Mesenchymal stem cell (in vitro differentiated cells and primary cell): Measurements from ENCODE around the gene HOXA5.

Source experiments
- DNase-seq: peaks from one replicate; pipeline ENCODE4 v3.0.0-alpha.2; 2013
- H2AFZ ChIP-seq: one replicate; pipeline ENCODE4 v1.6.1; 2013; ENCODE audit warnings: low read depth, mild to moderate bottlenecking, control low read depth, inconsistent platforms, low read length, moderate library complexity
- H2AK5ac ChIP-seq: 2 replicates; pipeline ENCODE4 v1.6.1; 2013; ENCODE audit warnings: low read length, moderate library complexity, mild to moderate bottlenecking, inconsistent platforms; ENCODE audit not compliant: severe bottlenecking
- H2BK120ac ChIP-seq: one replicate; pipeline ENCODE4 v1.6.1; 2013; ENCODE audit warnings: low read depth, mild to moderate bottlenecking, inconsistent platforms, low read length, moderate library complexity
- H2BK12ac ChIP-seq, 2 experiments: one replicate each; pipeline ENCODE4 v1.6.1; 2013; ENCODE audit warnings: inconsistent platforms in 2 of 2, low read length in 2 of 2, mild to moderate bottlenecking in 2 of 2, moderate library complexity in 2 of 2, control low read depth in 1 of 2
- H2BK15ac ChIP-seq: one replicate; pipeline ENCODE4 v1.6.1; 2013; ENCODE audit warnings: mild to moderate bottlenecking, low read depth, inconsistent platforms; ENCODE audit not compliant: poor library complexity, severe bottlenecking
- H2BK5ac ChIP-seq: 2 replicates; pipeline ENCODE4 v1.6.1; 2013; ENCODE audit warnings: low read depth, mild to moderate bottlenecking, low read length, control low read depth, inconsistent platforms; ENCODE audit not compliant: poor library complexity, severe bottlenecking
- H3K14ac ChIP-seq, 2 experiments: one replicate each; pipeline ENCODE4 v1.6.1; 2013; ENCODE audit warnings: inconsistent platforms in 2 of 2, low read length in 2 of 2, control low read depth in 1 of 2, mild to moderate bottlenecking in 1 of 2, moderate library complexity in 1 of 2
- H3K18ac ChIP-seq, 2 experiments: one replicate each; pipeline ENCODE4 v1.6.1; 2013; ENCODE audit warnings: inconsistent platforms in 2 of 2, low read length in 2 of 2, control low read depth in 1 of 2, low read depth in 1 of 2, mild to moderate bottlenecking in 1 of 2
- H3K23ac ChIP-seq, 2 experiments: one replicate each; pipeline ENCODE4 v1.6.1; 2013; ENCODE audit warnings: inconsistent platforms in 2 of 2, low read length in 2 of 2, mild to moderate bottlenecking in 2 of 2, moderate library complexity in 2 of 2, control low read depth in 1 of 2
- H3K27ac ChIP-seq: 2 replicates; pipeline ENCODE4 v1.5.1; 2013; ENCODE audit warnings: mild to moderate bottlenecking, moderate library complexity, low read length, control low read depth, inconsistent platforms; ENCODE audit not compliant: poor library complexity, severe bottlenecking
- H3K27me3 ChIP-seq, 2 experiments: 2 replicates each; pipeline versions ENCODE4 v1.6.1 to v1.7.0; 2013; ENCODE audit warnings: low read length in 2 of 2, mild to moderate bottlenecking in 2 of 2, moderate library complexity in 2 of 2, control low read depth in 1 of 2, inconsistent platforms in 1 of 2; ENCODE audit not compliant: control insufficient read depth in 1 of 2, insufficient read depth in 1 of 2
- H3K36me3 ChIP-seq, 2 experiments: 2 replicates each; pipeline versions ENCODE4 v1.6.1 to v1.7.0; 2013; ENCODE audit warnings: low read length in 2 of 2, control low read depth in 1 of 2, inconsistent platforms in 1 of 2, low read depth in 1 of 2, mild to moderate bottlenecking in 1 of 2; ENCODE audit not compliant: insufficient read depth in 2 of 2, control insufficient read depth in 1 of 2
- H3K4ac ChIP-seq, 2 experiments: one replicate each; pipeline ENCODE4 v1.6.1; 2013; ENCODE audit warnings: inconsistent platforms in 2 of 2, low read length in 2 of 2, mild to moderate bottlenecking in 2 of 2, moderate library complexity in 2 of 2, control low read depth in 1 of 2, low read depth in 1 of 2
- H3K4me1 ChIP-seq: 2 replicates; pipeline ENCODE4 v1.6.1; 2013; ENCODE audit warnings: low read depth, low read length, control low read depth; ENCODE audit not compliant: control insufficient read depth, insufficient read depth
- H3K4me2 ChIP-seq: 2 replicates; pipeline ENCODE4 v1.6.1; 2013; ENCODE audit warnings: low read length, mild to moderate bottlenecking, inconsistent platforms; ENCODE audit not compliant: poor library complexity, severe bottlenecking
- H3K4me3 ChIP-seq, 2 experiments: 2 replicates each; pipeline versions ENCODE4 v1.5.1 to v1.7.0; 2013; ENCODE audit warnings: low read length in 2 of 2, mild to moderate bottlenecking in 2 of 2, control low read depth in 1 of 2, low read depth in 1 of 2; ENCODE audit not compliant: insufficient read depth in 1 of 2
- H3K79me1 ChIP-seq: replicated peaks from 2 replicates; pipeline ENCODE4 v1.6.1; 2013; ENCODE audit warnings: mild to moderate bottlenecking, control low read depth, low read length, inconsistent platforms; ENCODE audit not compliant: poor library complexity, severe bottlenecking
- H3K9ac ChIP-seq: 2 replicates; pipeline ENCODE4 v1.7.0; 2013; ENCODE audit warnings: mild to moderate bottlenecking, low read length, moderate library complexity
- H3K9me3 ChIP-seq: 2 replicates; pipeline ENCODE4 v1.7.0; 2013; ENCODE audit warnings: mild to moderate bottlenecking, low read length; ENCODE audit not compliant: control insufficient read depth
- H4K8ac ChIP-seq: one replicate; pipeline ENCODE4 v1.6.1; 2013; ENCODE audit warnings: inconsistent platforms, mild to moderate bottlenecking, low read length, moderate library complexity
- H4K91ac ChIP-seq: one replicate; pipeline ENCODE4 v1.6.1; 2013; ENCODE audit warnings: mild to moderate bottlenecking, low read length, inconsistent platforms
- WGBS: methylation state at CpG from one replicate; pipeline ENCODE4 v1.1.7; 2013; ENCODE audit warnings: mixed read lengths; 5-methylcytosine and 5-hydroxymethylcytosine counted together

HOXA5 gene

DNA sequence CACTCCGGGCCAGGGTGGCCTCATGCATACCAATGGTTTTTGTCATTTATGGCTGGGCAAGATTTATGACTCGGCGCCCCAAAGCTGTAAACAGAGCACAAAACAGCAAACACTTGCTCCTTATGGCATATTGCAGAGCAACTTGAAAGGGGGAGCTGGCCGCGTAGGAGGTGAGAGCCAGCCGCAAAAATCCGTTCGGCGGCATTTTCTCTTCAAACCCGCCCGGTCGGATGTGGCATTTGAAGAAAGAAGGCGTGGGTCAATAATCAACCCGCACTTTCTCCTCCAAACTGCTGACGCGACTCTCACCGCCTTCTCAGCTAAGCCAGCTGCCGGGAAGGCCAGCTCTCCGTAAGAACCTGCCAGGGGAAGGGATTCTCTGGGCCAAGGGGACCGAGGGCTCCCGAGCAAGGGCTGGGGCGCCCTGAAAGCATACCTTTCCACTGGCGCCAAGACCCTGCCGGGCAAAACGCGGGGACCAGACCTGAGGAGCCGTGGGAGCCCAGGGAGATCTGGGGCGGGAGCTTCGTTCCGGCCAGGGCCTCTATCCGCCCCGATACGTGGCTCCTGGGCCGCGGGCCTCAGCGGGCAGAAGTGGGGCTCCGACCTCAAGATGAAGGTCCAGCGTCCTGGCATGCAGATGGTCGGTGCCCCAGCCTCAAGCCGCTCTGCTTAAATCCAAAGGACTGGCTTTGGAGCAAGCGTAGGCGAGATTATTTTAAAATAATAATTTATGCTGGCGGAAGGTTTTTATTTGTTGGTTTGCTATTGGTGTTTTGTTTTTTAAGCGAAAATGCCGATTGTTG is 28.1 kb downstream of the HOXA5 start:
- peak overlapping the region; percentile 3 for H4K8ac ChIP-seq
- no peak overlapping the region for H2BK15ac ChIP-seq
- H3K4me1 ChIP-seq, result peaks cover 3% of the 10 kb centered on the region
- H3K4me2 ChIP-seq, result peak overlapping the region; percentile 72
- H3K79me1 ChIP-seq, result no peaks in the 10 kb centered on the region
- H2AFZ ChIP-seq, result no peak overlapping the region
- peak overlapping the region; percentile 99 for H3K27ac ChIP-seq
- peak overlapping the region; percentile 53 for H2AK5ac ChIP-seq
- no peaks in the 10 kb centered on the region for H3K27me3 ChIP-seq
- no peak overlapping the region for H2BK120ac ChIP-seq
- DNase-seq, result peak; percentile 58
- H3K4ac ChIP-seq, result no peak overlapping the region
- peaks cover 16 to 17% of the 10 kb centered on the region in 2 experiments for H3K36me3 ChIP-seq
- H3K14ac ChIP-seq, result no peak overlapping the region
- peak overlapping the region; percentile 78 for H3K9ac ChIP-seq
- peak overlapping the region in 1 of 2 experiments; percentile 34 for H3K18ac ChIP-seq
- H3K4me3 ChIP-seq, result peak overlapping the region; percentile 69 to 78
- 1% methylated on average over 42 of the region's 45 CpGs for WGBS
- H3K23ac ChIP-seq, result no peak overlapping the region
- H2BK5ac ChIP-seq, result peak overlapping the region; percentile 96
- no peak overlapping the region for H4K91ac ChIP-seq
- no peaks in the 10 kb centered on the region for H3K9me3 ChIP-seq
- H2BK12ac ChIP-seq, result no peak overlapping the region

DNA sequence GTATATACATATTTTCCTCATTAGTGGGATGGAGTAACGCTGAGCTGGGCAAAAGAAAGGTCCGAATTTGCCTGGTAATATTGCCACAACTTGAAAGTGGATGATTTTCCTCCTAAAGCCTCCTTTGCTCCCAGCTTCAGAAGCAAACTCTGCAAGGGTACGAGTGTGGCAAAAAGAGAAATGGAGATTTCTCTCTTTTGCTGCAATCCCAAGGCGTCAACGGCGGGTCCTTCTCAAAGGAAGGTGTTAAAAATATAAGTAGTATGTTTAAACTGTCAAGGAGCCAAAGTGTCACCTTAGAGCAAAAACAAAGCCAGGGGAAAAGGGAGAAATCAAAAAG is 28.6 kb downstream of the HOXA5 start:
- Histone ChIP-seq H3K18ac (no peak overlapping the region), H3K27ac (peak overlapping the region; percentile 99), H2BK5ac (peak overlapping the region; percentile 77), H3K27me3 (no peaks in the 10 kb centered on the region), H3K36me3 (peaks cover 16 to 22% of the 10 kb centered on the region in 2 experiments), H3K79me1 (no peaks in the 10 kb centered on the region), H2AK5ac (peak overlapping the region; percentile 56), H4K91ac (no peak overlapping the region), H3K4me3 (peak overlapping the region in 1 of 2 experiments; percentile 69), H3K23ac (no peak overlapping the region), H3K9me3 (no peaks in the 10 kb centered on the region), H4K8ac (no peak overlapping the region), H2AFZ (no peak overlapping the region), H2BK15ac (no peak overlapping the region), H3K9ac (peak overlapping the region; percentile 78), H3K4me1 (peaks cover 8% of the 10 kb centered on the region), H3K4ac (no peak overlapping the region), H3K14ac (no peak overlapping the region), H3K4me2 (peak overlapping the region; percentile 72), H2BK12ac (no peak overlapping the region), H2BK120ac (no peak overlapping the region)
- DNase-seq, result no peak
- 4% methylated on average over 6 of the region's 6 CpGs for WGBS

GRCh38 chr7:27113991-27114769 is 29.3 kb downstream of the HOXA5 start:
- no peak overlapping the region for H2AFZ ChIP-seq
- H3K23ac ChIP-seq, result no peak overlapping the region
- H2AK5ac ChIP-seq, result peak overlapping the region; percentile 76
- no peak overlapping the region for H3K14ac ChIP-seq
- no peaks in the 10 kb centered on the region for H3K27me3 ChIP-seq
- no peak overlapping the region for H2BK15ac ChIP-seq
- H3K36me3 ChIP-seq, result peaks cover 17 to 27% of the 10 kb centered on the region in 2 experiments
- peaks cover 13% of the 10 kb centered on the region for H3K4me1 ChIP-seq
- H2BK120ac ChIP-seq, result no peak overlapping the region
- no peak overlapping the region for H3K4ac ChIP-seq
- WGBS, result 3% methylated on average over 8 of the region's 26 CpGs
- peak overlapping the region; percentile 59 for H3K4me2 ChIP-seq
- H2BK5ac ChIP-seq, result peak overlapping the region; percentile 8
- no peak overlapping the region for H3K18ac ChIP-seq
- H4K8ac ChIP-seq, result no peak overlapping the region
- H2BK12ac ChIP-seq, result no peak overlapping the region
- DNase-seq, result peak; percentile 30
- H3K9ac ChIP-seq, result peak overlapping the region; percentile 88
- peak overlapping the region; percentile 83 for H3K27ac ChIP-seq
- H3K4me3 ChIP-seq, result peak overlapping the region; percentile 66 to 78
- no peaks in the 10 kb centered on the region for H3K79me1 ChIP-seq
- H4K91ac ChIP-seq, result no peak overlapping the region
- H3K9me3 ChIP-seq, result no peaks in the 10 kb centered on the region
